HL-60 (cell line): ENCODE results near the gene AK9.

ENCODE experiments used
- CTCF ChIP-seq: IDR thresholded peaks from one replicate; pipeline ENCODE4 v1.5.1; 2011; ENCODE audit warnings: low read length, control low read depth, inconsistent platforms; ENCODE audit not compliant: insufficient read depth
- POLR2AphosphoS5 ChIP-seq: IDR thresholded peaks from 2 replicates; pipeline ENCODE4 v1.6.1; 2012; ENCODE audit warnings: low read depth

DNA sequence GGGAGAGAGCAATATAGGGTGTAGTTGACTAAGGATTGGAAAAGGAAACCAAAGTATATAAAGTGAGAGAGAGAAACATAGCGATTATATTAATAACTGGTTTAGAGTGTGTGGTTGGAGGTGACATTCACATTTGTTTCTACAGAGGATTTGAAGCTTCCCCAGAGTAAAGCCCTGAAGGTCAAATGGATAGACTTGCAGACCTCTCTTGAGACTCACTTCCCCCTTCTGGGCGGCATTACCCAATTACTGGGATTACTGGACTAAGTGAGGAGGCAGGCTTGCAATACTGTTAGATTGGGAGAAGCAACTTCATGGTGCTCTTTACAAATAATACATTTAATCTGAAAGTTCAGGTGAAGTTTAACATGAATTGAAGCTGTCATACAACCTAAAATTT lies 10.8 kb upstream of the AK9 start:
- TF ChIP-seq POLR2AphosphoS5 (no peak), CTCF (no peak)
